IPS DF 6.9 (cell line): ENCODE results near the gene ARHGAP42.
"Not testable (repeated sequence)": the region's sequence is repeated elsewhere in the genome, so short reads cannot be mapped to it uniquely, and the experiment has no call there.

Experiments used
- DNase-seq: peaks from one replicate; pipeline ENCODE4 v3.0.0-alpha.2; 2013; ENCODE audit warnings: low read depth, low spot score
- H3K27ac ChIP-seq: one replicate; pipeline ENCODE4 v1.5.1; 2013; ENCODE audit warnings: low read length, control low read depth
- H3K27me3 ChIP-seq: 2 replicates; pipeline ENCODE4 v1.6.1; 2013; ENCODE audit warnings: mild to moderate bottlenecking, low read length; ENCODE audit not compliant: control insufficient read depth, insufficient read depth
- H3K36me3 ChIP-seq: 2 replicates; pipeline ENCODE4 v1.6.1; 2013; ENCODE audit warnings: low read length; ENCODE audit not compliant: control insufficient read depth, insufficient read depth
- H3K4me1 ChIP-seq: 2 replicates; pipeline ENCODE4 v1.6.1; 2013; ENCODE audit warnings: low read length; ENCODE audit not compliant: control insufficient read depth, insufficient read depth
- H3K4me3 ChIP-seq: 2 replicates; pipeline ENCODE4 v1.5.1; 2013; ENCODE audit warnings: mild to moderate bottlenecking, low read length
- H3K9me3 ChIP-seq: 2 replicates; pipeline ENCODE4 v1.6.1; 2013; ENCODE audit warnings: low read length, inconsistent platforms; ENCODE audit not compliant: control insufficient read depth, insufficient read depth
- WGBS: extraction: QIAGEN DNeasy Blood & Tissue Kit; methylation state at CpG from one replicate; pipeline ENCODE4 v1.1.7; 2013; ENCODE audit warnings: mixed read lengths, missing lambda C conversion rate; ENCODE audit not compliant: insufficient read length, insufficient coverage; 5-methylcytosine and 5-hydroxymethylcytosine counted together

Gene ARHGAP42

GRCh38 chr11:100663996-100664395 lies 23.1 kb upstream of the ARHGAP42 start:
- DNase-seq = no peak
- no peaks in the 10 kb centered on the region for H3K36me3 ChIP-seq
- no CpG with 5 or more reads among the region's 4 CpGs for WGBS
- H3K27ac ChIP-seq = no peak overlapping the region
- no peaks in the 10 kb centered on the region for H3K27me3 ChIP-seq
- H3K4me1 ChIP-seq = no peaks in the 10 kb centered on the region
- H3K4me3 ChIP-seq = no peak overlapping the region
- no peaks in the 10 kb centered on the region for H3K9me3 ChIP-seq

- H3K27ac ChIP-seq, H3K27me3 ChIP-seq, H3K9me3 ChIP-seq, H3K4me3 ChIP-seq, H3K36me3 ChIP-seq, DNase-seq, H3K4me1 ChIP-seq: not testable (repeated sequence)
- no CpG with 5 or more reads among the region's 3 CpGs for WGBS
These were observed 20.3 kb upstream of the ARHGAP42 start for GRCh38 chr11:100666816-100667215.

GRCh38 chr11:100667449-100667848 lies 19.6 kb upstream of the ARHGAP42 start:
- no peak overlapping the region for H3K27ac ChIP-seq
- no CpG with 5 or more reads among the region's 6 CpGs for WGBS
- H3K4me3 ChIP-seq = no peak overlapping the region
- no peaks in the 10 kb centered on the region for H3K36me3 ChIP-seq
- H3K9me3 ChIP-seq = no peaks in the 10 kb centered on the region
- no peak for DNase-seq
- H3K4me1 ChIP-seq = no peaks in the 10 kb centered on the region
- no peaks in the 10 kb centered on the region for H3K27me3 ChIP-seq

DNA sequence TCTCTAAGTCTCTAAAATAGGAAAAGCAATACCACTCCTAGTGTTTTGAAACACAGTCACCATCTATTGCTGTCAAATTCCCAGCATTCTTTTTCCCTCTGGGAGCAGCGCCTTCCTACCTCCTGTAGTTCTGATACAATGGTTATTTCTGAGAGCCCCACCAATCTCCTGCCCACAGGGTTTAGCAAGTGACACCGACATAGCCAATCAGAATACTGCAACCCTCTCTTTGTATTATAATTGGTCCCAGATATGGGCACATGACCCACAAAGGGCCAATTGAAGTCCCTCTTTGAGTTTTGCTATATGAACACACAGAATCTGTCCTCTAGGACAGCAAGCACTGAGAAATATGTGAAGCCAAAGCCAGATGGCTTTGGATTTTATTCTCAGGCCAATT lies 16.9 kb upstream of the ARHGAP42 start:
- DNase-seq = no peak
- Histone ChIP-seq H3K27ac (no peak overlapping the region), H3K27me3 (no peaks in the 10 kb centered on the region), H3K4me3 (no peak overlapping the region), H3K9me3 (no peaks in the 10 kb centered on the region), H3K4me1 (no peaks in the 10 kb centered on the region), H3K36me3 (no peaks in the 10 kb centered on the region)
- no CpG with 5 or more reads among the region's 2 CpGs for WGBS

DNA sequence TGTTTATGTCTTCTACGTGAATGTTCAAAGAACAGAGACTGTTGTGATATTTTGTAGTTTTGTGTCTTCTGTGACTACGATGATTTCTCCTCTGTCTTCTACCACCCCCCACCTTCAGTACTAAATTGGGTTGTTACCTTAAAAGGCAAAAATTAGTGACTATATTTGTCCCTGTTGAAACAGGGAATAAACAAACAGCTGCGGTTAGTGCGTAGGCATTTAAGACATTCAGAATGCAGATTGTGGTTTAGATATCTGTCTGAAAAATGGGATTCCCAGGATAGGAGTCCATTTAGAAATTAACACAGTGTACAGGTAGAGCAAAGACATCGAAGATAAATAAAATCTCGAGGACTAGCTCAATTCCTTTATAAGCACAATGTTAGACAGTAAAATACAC lies 15.6 kb upstream of the ARHGAP42 start:
- H3K4me1 ChIP-seq = no peaks in the 10 kb centered on the region
- DNase-seq = no peak
- H3K9me3 ChIP-seq = no peaks in the 10 kb centered on the region
- no peak overlapping the region for H3K4me3 ChIP-seq
- WGBS = no CpG with 5 or more reads among the region's 6 CpGs
- no peaks in the 10 kb centered on the region for H3K36me3 ChIP-seq
- no peak overlapping the region for H3K27ac ChIP-seq
- no peaks in the 10 kb centered on the region for H3K27me3 ChIP-seq

DNA sequence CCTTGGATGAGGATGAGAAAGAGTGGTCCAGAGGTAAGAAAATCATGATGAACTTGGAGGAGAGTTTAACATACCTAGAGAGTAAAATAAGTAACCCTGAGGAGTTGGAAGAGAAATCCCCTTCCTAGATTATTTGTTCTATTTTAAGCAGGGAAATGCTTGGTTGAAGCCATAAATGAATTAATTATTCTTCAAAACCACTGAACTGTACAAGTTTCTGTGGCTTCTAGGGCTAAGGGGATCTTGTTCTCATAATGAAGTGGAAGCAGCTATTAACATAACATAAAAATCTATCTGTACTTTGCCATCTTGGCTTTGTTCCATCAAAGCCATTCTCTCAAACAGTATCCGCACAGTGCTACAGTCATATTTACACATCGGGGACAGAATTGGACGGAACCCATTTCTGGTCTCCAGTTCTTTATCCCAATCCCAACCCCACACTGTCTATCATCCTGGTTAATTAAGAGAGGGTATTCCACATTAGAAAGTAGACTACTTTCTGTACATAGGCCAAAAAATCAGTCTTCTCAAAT lies 14.5 kb upstream of the ARHGAP42 start:
- Histone ChIP-seq H3K27me3 (no peaks in the 10 kb centered on the region), H3K4me1 (no peaks in the 10 kb centered on the region), H3K4me3 (no peak overlapping the region), H3K27ac (no peak overlapping the region), H3K36me3 (no peaks in the 10 kb centered on the region), H3K9me3 (no peaks in the 10 kb centered on the region)
- WGBS = no CpG with 5 or more reads among the region's 3 CpGs
- DNase-seq = no peak

DNA sequence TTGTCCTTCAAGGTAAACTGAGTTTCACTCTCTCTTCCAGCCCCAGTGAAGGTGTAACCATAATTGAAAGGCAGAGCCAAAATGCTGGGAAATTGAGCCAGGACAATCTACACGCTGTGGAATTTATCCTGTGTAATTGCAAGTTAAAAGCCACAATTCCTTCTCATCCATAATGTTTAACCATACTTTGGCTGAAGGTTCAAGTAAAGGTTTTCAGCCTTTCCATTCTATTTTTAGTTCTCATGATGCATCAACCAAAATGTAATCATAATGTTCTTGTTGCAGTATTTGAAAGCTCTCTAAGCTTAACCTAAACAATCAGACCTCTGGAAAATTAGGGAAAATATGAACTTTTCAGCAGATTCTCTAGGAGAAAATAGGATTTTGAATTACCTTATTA lies 14.0 kb upstream of the ARHGAP42 start:
- no CpG with 5 or more reads among the region's 1 CpG for WGBS
- Histone ChIP-seq H3K9me3 (no peaks in the 10 kb centered on the region), H3K36me3 (no peaks in the 10 kb centered on the region), H3K4me3 (no peak overlapping the region), H3K27ac (no peak overlapping the region), H3K27me3 (no peaks in the 10 kb centered on the region), H3K4me1 (no peaks in the 10 kb centered on the region)
- DNase-seq = no peak

GRCh38 chr11:100674212-100674611 lies 12.9 kb upstream of the ARHGAP42 start:
- WGBS = no CpG with 5 or more reads among the region's 7 CpGs
- no peaks in the 10 kb centered on the region for H3K9me3 ChIP-seq
- H3K4me1 ChIP-seq = no peaks in the 10 kb centered on the region
- H3K27me3 ChIP-seq = no peaks in the 10 kb centered on the region
- H3K4me3 ChIP-seq = no peak overlapping the region
- DNase-seq = no peak
- no peaks in the 10 kb centered on the region for H3K36me3 ChIP-seq
- H3K27ac ChIP-seq = no peak overlapping the region

DNA sequence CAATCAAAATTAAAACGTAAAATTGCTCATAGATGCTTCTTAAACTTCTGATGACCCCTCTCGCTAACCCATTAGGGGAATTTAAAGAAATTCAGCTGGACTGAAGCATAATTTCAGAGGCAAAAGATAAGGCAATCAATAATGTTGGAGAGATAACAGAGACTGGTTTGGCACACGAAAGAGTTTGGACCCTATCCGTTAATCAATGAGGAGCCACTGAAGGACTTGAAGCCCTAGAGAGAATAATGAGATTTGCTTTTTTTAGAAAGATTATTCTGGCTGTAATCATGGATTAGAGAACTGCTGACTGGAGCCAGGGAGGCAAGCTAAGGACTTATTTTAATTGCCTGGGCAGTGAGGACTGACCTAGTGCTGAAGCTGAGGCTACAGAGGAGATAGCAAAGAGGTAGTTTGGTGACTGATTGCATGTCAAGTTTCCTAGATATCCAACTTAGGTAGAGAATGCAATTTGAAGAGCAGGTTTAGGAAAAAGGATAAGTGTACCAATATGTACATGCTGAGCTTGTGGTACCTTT lies 11.9 kb upstream of the ARHGAP42 start:
- Histone ChIP-seq H3K36me3 (no peaks in the 10 kb centered on the region), H3K4me1 (no peaks in the 10 kb centered on the region), H3K27me3 (no peaks in the 10 kb centered on the region), H3K27ac (no peak overlapping the region), H3K4me3 (no peak overlapping the region), H3K9me3 (no peaks in the 10 kb centered on the region)
- WGBS = no CpG with 5 or more reads among the region's 4 CpGs
- DNase-seq = no peak

GRCh38 chr11:100676901-100677300 lies 10.2 kb upstream of the ARHGAP42 start:
- no CpG with 5 or more reads among the region's 4 CpGs for WGBS
- no peaks in the 10 kb centered on the region for H3K9me3 ChIP-seq
- no peak overlapping the region for H3K27ac ChIP-seq
- no peak overlapping the region for H3K4me3 ChIP-seq
- H3K36me3 ChIP-seq = no peaks in the 10 kb centered on the region
- H3K27me3 ChIP-seq = no peaks in the 10 kb centered on the region
- DNase-seq = peak; percentile 77
- H3K4me1 ChIP-seq = no peaks in the 10 kb centered on the region

DNA sequence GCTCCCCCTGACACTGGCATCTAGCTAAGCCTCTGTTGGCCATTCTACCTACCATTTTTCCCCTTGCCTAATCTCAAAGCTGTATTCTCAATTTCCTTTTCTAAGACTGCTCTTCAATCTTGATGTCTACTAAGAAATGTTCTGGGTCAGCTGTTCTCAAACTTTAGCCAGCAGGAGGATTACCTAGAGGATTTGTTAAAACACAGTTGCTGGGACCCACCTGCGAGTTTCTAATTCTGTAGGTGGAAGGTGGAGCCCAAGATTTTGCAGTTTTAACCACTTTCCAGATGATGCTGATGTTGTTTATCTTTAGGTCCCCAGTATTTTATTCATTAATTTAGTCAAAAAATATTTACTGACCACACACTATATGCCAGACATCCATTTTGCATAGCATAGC lies 9.3 kb upstream of the ARHGAP42 start:
- Histone ChIP-seq H3K4me3 (no peak overlapping the region), H3K4me1 (no peaks in the 10 kb centered on the region), H3K27me3 (no peaks in the 10 kb centered on the region), H3K36me3 (no peaks in the 10 kb centered on the region), H3K9me3 (no peaks in the 10 kb centered on the region), H3K27ac (no peak overlapping the region)
- WGBS = no CpG with 5 or more reads among the region's 1 CpG
- no peak for DNase-seq
